ENCODE results near the gene NCAPD3.

Gene NCAPD3

GRCh38 chr11:134132808-134133207 is 91.0 kb downstream of the NCAPD3 start:
- DNase-seq (ENCODE audit: low read depth): no peak
- H3K4me3 ChIP-seq (ENCODE audit: control insufficient read depth, low read depth, low read length): no peak overlapping the region
- TF ChIP-seq, protein P1, sequence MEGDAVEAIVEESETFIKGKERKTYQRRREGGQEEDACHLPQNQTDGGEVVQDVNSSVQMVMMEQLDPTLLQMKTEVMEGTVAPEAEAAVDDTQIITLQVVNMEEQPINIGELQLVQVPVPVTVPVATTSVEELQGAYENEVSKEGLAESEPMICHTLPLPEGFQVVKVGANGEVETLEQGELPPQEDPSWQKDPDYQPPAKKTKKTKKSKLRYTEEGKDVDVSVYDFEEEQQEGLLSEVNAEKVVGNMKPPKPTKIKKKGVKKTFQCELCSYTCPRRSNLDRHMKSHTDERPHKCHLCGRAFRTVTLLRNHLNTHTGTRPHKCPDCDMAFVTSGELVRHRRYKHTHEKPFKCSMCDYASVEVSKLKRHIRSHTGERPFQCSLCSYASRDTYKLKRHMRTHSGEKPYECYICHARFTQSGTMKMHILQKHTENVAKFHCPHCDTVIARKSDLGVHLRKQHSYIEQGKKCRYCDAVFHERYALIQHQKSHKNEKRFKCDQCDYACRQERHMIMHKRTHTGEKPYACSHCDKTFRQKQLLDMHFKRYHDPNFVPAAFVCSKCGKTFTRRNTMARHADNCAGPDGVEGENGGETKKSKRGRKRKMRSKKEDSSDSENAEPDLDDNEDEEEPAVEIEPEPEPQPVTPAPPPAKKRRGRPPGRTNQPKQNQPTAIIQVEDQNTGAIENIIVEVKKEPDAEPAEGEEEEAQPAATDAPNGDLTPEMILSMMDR (IDR thresholded peaks at IDR 0.05; ENCODE audit: control insufficient read depth, insufficient read depth, low read depth, low read length, missing control alignments): no peak

- H3K4me3 ChIP-seq (ENCODE audit: control insufficient read depth, low read depth, low read length): no peak overlapping the region
- DNase-seq (ENCODE audit: low read depth): no peak
- TF ChIP-seq, protein P1 (IDR thresholded peaks at IDR 0.05; ENCODE audit: control insufficient read depth, insufficient read depth, low read depth, low read length, missing control alignments): no peak
Measured at GRCh38 chr11:134131628-134132244, 92.0 kb downstream of the NCAPD3 start.

- no peak overlapping the region for H3K4me3 ChIP-seq (ENCODE audit: control insufficient read depth, low read depth, low read length)
- TF ChIP-seq, protein P1 (IDR thresholded peaks at IDR 0.05; ENCODE audit: control insufficient read depth, insufficient read depth, low read depth, low read length, missing control alignments): no peak
- peak; percentile 57 for DNase-seq (ENCODE audit: low read depth)
Measured at GRCh38 chr11:134126217-134126822, 97.4 kb downstream of the NCAPD3 start.

GRCh38 chr11:134125507-134125906 is 98.3 kb downstream of the NCAPD3 start:
- no peak for DNase-seq (ENCODE audit: low read depth)
- no peak overlapping the region for H3K4me3 ChIP-seq (ENCODE audit: control insufficient read depth, low read depth, low read length)
- TF ChIP-seq, protein P1 (IDR thresholded peaks at IDR 0.05; ENCODE audit: control insufficient read depth, insufficient read depth, low read depth, low read length, missing control alignments): no peak

DNA sequence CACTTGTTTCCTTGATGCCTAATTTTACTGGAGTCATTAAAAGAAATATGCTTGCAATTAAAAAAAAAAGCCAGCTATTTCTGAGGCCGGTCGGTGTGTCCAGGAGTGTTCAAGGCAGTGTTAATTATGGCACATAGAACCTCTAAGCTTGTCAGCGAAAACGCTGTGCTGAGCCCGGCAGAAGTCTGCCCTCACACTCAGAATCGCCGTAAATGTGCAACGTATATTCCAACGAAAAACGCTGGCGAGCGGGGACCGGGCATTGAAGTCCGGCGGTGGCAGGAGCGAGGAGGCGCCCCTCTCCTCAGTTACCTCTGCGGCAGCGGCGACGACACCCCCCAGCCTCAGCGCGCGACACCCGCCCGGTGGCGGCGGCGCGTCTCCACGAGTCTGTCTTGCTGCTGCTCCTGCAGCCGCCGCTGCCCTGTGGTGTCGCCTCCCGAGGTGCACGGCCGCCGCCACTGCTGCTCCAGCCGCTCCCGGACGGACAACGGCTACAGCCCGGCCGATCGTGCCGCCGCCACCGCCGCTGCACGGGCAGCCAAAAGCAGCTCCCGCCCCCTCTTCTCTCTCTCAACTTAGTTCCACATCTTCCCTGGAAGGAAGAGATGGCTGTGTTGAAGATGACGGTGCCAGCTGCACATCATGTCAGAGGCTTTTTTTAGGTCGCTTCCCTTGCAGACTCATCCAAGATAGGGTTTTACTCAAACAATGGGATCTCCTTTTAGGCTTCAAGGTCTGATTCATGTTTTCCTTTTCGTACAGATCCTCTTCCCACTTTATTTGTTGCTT is 98.9 kb downstream of the NCAPD3 start:
- H3K4me3 ChIP-seq (ENCODE audit: control insufficient read depth, low read depth, low read length): peak overlapping the region; percentile 37
- TF ChIP-seq, protein P1 (IDR thresholded peaks at IDR 0.05; ENCODE audit: control insufficient read depth, insufficient read depth, low read depth, low read length, missing control alignments): no peak
- DNase-seq (ENCODE audit: low read depth): no peak

GRCh38 chr11:134120921-134121526 is 102.7 kb downstream of the NCAPD3 start:
- no peak for DNase-seq (ENCODE audit: low read depth)
- TF ChIP-seq, protein P1 (IDR thresholded peaks at IDR 0.05; ENCODE audit: control insufficient read depth, insufficient read depth, low read depth, low read length, missing control alignments): no peak
- peak overlapping the region; percentile 27 for H3K4me3 ChIP-seq (ENCODE audit: control insufficient read depth, low read depth, low read length)
